ENCODE data around the gene NOC3L.

NOC3L gene

DNA sequence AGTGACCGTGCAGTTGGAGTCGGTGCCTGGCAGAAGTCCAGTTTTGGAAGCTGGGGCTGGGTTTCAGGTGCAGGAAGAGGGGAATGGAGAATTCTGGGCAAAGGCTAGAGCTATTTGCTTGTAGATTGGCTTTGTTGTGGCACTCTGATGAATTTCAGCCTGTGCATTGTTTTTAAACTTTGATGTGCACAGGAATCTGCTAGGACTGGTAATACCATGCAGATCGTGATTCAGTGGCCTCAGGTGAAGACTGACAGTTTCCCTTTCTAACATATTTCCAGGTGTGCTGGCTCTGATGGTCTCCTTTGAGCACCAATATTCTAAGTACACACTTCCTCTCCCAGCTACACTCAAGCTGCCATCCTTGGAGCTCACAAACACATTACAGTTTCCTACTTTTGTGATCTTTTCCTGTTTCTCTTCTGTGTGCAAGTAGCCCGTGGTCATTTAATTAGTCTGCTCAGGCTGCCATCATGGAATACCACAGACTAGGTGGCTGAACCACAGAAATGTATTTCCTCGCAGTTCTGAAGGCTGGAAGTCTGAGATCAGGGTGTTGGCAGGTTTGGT is 55.6 kb downstream of the NOC3L start:
- TF ChIP-seq, protein P1, sequence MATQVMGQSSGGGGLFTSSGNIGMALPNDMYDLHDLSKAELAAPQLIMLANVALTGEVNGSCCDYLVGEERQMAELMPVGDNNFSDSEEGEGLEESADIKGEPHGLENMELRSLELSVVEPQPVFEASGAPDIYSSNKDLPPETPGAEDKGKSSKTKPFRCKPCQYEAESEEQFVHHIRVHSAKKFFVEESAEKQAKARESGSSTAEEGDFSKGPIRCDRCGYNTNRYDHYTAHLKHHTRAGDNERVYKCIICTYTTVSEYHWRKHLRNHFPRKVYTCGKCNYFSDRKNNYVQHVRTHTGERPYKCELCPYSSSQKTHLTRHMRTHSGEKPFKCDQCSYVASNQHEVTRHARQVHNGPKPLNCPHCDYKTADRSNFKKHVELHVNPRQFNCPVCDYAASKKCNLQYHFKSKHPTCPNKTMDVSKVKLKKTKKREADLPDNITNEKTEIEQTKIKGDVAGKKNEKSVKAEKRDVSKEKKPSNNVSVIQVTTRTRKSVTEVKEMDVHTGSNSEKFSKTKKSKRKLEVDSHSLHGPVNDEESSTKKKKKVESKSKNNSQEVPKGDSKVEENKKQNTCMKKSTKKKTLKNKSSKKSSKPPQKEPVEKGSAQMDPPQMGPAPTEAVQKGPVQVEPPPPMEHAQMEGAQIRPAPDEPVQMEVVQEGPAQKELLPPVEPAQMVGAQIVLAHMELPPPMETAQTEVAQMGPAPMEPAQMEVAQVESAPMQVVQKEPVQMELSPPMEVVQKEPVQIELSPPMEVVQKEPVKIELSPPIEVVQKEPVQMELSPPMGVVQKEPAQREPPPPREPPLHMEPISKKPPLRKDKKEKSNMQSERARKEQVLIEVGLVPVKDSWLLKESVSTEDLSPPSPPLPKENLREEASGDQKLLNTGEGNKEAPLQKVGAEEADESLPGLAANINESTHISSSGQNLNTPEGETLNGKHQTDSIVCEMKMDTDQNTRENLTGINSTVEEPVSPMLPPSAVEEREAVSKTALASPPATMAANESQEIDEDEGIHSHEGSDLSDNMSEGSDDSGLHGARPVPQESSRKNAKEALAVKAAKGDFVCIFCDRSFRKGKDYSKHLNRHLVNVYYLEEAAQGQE (IDR thresholded peaks at IDR 0.05; ENCODE audit: low read depth): no peak
- TF ChIP-seq NFIC (IDR thresholded peaks at IDR 0.05) (no peak), ZBTB7A (IDR thresholded peaks at IDR 0.05; ENCODE audit: low read depth) (no peak), FOXM1 (IDR thresholded peaks at IDR 0.05; ENCODE audit: borderline replicate concordance, low read depth) (no peak), TCF12 (IDR thresholded peaks at IDR 0.05; ENCODE audit: low read depth) (no peak), TAF1 (IDR thresholded peaks at IDR 0.05; ENCODE audit: low read depth) (no peak)
- TF ChIP-seq, protein P2, sequence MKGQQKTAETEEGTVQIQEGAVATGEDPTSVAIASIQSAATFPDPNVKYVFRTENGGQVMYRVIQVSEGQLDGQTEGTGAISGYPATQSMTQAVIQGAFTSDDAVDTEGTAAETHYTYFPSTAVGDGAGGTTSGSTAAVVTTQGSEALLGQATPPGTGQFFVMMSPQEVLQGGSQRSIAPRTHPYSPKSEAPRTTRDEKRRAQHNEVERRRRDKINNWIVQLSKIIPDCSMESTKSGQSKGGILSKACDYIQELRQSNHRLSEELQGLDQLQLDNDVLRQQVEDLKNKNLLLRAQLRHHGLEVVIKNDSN (IDR thresholded peaks at IDR 0.05): no peak

DNA sequence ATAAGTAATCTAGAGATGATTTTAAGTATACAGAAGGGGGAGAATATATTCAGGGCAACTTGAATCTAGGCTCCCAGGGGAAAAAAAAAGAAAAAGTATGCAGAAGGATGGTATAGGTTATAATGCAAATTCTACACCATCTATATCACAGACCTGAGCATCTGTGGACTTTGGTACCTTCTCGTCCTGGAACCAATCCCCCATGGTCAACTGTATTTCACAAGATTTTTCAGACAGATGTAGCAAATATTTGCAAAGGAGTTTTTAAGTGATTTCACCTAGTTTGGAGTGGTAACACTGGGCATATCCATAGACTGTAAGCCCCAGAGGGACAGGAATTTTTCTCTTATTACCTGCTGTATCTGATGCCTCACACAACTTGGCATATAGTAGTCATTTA is 58.8 kb downstream of the NOC3L start:
- no peak for TF ChIP-seq TEAD4 (IDR thresholded peaks at IDR 0.05)
- TF ChIP-seq NFIC (IDR thresholded peaks at IDR 0.05): no peak
- no peak for TF ChIP-seq CEBPB (IDR thresholded peaks at IDR 0.05)
- no peak for TF ChIP-seq TCF12 (IDR thresholded peaks at IDR 0.05; ENCODE audit: low read depth)
- TF ChIP-seq ZBTB7A (IDR thresholded peaks at IDR 0.05; ENCODE audit: low read depth): no peak
- no peak for TF ChIP-seq EGR1 (IDR thresholded peaks at IDR 0.05)
- TF ChIP-seq, protein P3, sequence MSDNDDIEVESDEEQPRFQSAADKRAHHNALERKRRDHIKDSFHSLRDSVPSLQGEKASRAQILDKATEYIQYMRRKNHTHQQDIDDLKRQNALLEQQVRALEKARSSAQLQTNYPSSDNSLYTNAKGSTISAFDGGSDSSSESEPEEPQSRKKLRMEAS (IDR thresholded peaks at IDR 0.05): no peak
- TF ChIP-seq, protein P1 (IDR thresholded peaks at IDR 0.05; ENCODE audit: low read depth): no peak
- TF ChIP-seq, protein P2 (IDR thresholded peaks at IDR 0.05): no peak
- TF ChIP-seq CREB1 (IDR thresholded peaks at IDR 0.05; ENCODE audit: low read depth): no peak
- no peak for TF ChIP-seq RAD21 (IDR thresholded peaks at IDR 0.05; ENCODE audit: low read depth)
- TF ChIP-seq FOXM1 (IDR thresholded peaks at IDR 0.05; ENCODE audit: borderline replicate concordance, low read depth): no peak
- no peak for TF ChIP-seq EP300 (IDR thresholded peaks at IDR 0.05; ENCODE audit: borderline replicate concordance)
- TF ChIP-seq YY1 (IDR thresholded peaks at IDR 0.05; ENCODE audit: low read depth): no peak
- no peak for TF ChIP-seq TAF1 (IDR thresholded peaks at IDR 0.05; ENCODE audit: low read depth)

DNA sequence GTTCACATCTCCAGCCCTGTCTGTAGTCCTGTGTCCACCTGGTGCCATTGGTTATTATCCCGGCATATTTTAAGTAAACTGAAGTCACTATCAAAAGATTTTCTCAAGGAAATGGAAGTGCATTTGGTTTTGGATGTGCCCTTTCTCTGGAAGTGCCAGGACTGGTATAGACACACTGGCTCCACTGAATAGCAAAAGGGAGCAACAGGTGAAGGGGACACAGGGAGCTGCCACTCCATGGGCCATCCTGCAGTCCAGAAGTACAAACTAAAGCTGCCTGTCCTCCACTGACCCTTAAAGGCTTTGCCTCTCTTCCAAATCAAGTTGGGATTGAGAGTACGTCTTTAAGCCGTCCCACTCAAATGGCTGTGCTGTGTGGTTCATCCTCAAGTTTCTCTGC is 62.7 kb downstream of the NOC3L start:
- TF ChIP-seq YY1 (IDR thresholded peaks at IDR 0.05; ENCODE audit: low read depth) (no peak), ZBTB7A (IDR thresholded peaks at IDR 0.05; ENCODE audit: low read depth) (no peak), FOXM1 (IDR thresholded peaks at IDR 0.05; ENCODE audit: borderline replicate concordance, low read depth) (no peak), CREB1 (IDR thresholded peaks at IDR 0.05; ENCODE audit: low read depth) (no peak), TEAD4 (IDR thresholded peaks at IDR 0.05) (no peak), RAD21 (IDR thresholded peaks at IDR 0.05; ENCODE audit: low read depth) (no peak), TAF1 (IDR thresholded peaks at IDR 0.05; ENCODE audit: low read depth) (no peak), CEBPB (IDR thresholded peaks at IDR 0.05) (no peak), EP300 (IDR thresholded peaks at IDR 0.05; ENCODE audit: borderline replicate concordance) (no peak), EGR1 (IDR thresholded peaks at IDR 0.05) (no peak), NFIC (IDR thresholded peaks at IDR 0.05) (no peak), TCF12 (IDR thresholded peaks at IDR 0.05; ENCODE audit: low read depth) (no peak)
- TF ChIP-seq, protein P3 (IDR thresholded peaks at IDR 0.05): no peak
- TF ChIP-seq, protein P2 (IDR thresholded peaks at IDR 0.05): no peak
- TF ChIP-seq, protein P1 (IDR thresholded peaks at IDR 0.05; ENCODE audit: low read depth): no peak

DNA sequence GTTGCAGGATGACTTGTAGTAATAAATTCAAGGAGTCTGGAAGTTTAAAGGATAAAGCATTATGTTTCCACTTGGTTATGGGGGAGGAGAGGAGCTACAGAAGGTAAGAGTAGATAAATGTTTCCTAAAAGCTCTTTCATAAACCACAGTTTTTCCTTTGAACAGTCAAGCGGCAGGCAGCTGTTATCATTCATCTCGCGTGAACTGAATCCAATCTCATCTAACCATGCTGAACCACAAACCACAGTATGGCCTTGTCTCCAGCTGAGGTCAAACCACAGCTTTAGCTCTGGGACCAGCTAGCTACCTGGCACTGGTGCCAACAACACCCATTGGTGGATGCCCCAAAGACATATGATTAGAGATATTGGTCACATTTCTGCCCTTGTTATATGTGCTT is 63.3 kb downstream of the NOC3L start:
- TF ChIP-seq NFIC (IDR thresholded peaks at IDR 0.05): no peak
- no peak for TF ChIP-seq ZBTB7A (IDR thresholded peaks at IDR 0.05; ENCODE audit: low read depth)
- TF ChIP-seq TEAD4 (IDR thresholded peaks at IDR 0.05): no peak
- TF ChIP-seq, protein P1 (IDR thresholded peaks at IDR 0.05; ENCODE audit: low read depth): no peak
- TF ChIP-seq CREB1 (IDR thresholded peaks at IDR 0.05; ENCODE audit: low read depth): no peak
- no peak for TF ChIP-seq EGR1 (IDR thresholded peaks at IDR 0.05)
- TF ChIP-seq, protein P2 (IDR thresholded peaks at IDR 0.05): no peak
- TF ChIP-seq CEBPB (IDR thresholded peaks at IDR 0.05): no peak
- TF ChIP-seq, protein P3 (IDR thresholded peaks at IDR 0.05): no peak
- no peak for TF ChIP-seq TCF12 (IDR thresholded peaks at IDR 0.05; ENCODE audit: low read depth)
- TF ChIP-seq YY1 (IDR thresholded peaks at IDR 0.05; ENCODE audit: low read depth): no peak
- TF ChIP-seq RAD21 (IDR thresholded peaks at IDR 0.05; ENCODE audit: low read depth): no peak
- no peak for TF ChIP-seq TAF1 (IDR thresholded peaks at IDR 0.05; ENCODE audit: low read depth)

All from Ishikawa (cell line).